OCI-LY3 (cell line): Measurements from ENCODE around the gene GLYATL3.
A peak's percentile ranks its signal among the peaks of the same experiment; 100 is the strongest.
"Not testable (repeated sequence)": the region's sequence is repeated elsewhere in the genome, so short reads cannot be mapped to it uniquely, and the experiment has no call there.

Experiments
- H2AFZ ChIP-seq: fragments of 200-600, 300-600 bp; shearing (Covaris generic); 2 replicates; pipeline ENCODE4 v1.6.0; 2014; ENCODE audit warnings: antibody characterized with exemption, low read depth, low read length
- H3K27ac ChIP-seq: fragments of 200-600, 300-600 bp; sonication (generic); 2 replicates; pipeline ENCODE4 v1.5.1; 2014; ENCODE audit warnings: mild to moderate bottlenecking, low read length, moderate library complexity, mixed read lengths
- H3K27me3 ChIP-seq: fragments of 200-600, 300-600 bp; sonication (generic); 2 replicates; pipeline ENCODE4 v1.6.1; 2014; ENCODE audit warnings: low read depth, low read length, mixed read lengths
- H3K36me3 ChIP-seq: fragments of 200-600, 300-600 bp; sonication (generic); replicated peaks from 2 replicates; pipeline ENCODE3; 2014; ENCODE audit warnings: low read depth, low read length, mixed read lengths
- H3K4me1 ChIP-seq: fragments of 300-600, 200-600 bp; sonication (generic); 2 replicates; pipeline ENCODE4 v1.6.1; 2014; ENCODE audit warnings: low read length, mixed read lengths
- H3K4me2 ChIP-seq: fragments of 200-600, 300-600 bp; sonication (generic); 2 replicates; pipeline ENCODE4 v1.6.1; 2014; ENCODE audit warnings: low read length, mixed read lengths
- H3K4me3 ChIP-seq: fragments of 300-600, 200-600 bp; sonication (generic); 2 replicates; pipeline ENCODE4 v1.5.1; 2014; ENCODE audit warnings: antibody characterized with exemption, mild to moderate bottlenecking, low read length, moderate library complexity
- H3K79me2 ChIP-seq: fragments of 300-600, 200-600 bp; shearing (Covaris generic); 2 replicates; pipeline ENCODE4 v1.6.1; 2014; ENCODE audit warnings: mild to moderate bottlenecking, low read length, mixed read lengths
- H3K9ac ChIP-seq: fragments of 300-600, 200-600 bp; shearing (Covaris generic); 2 replicates; pipeline ENCODE4 v1.6.0; 2014; ENCODE audit warnings: mild to moderate bottlenecking, low read length, moderate library complexity
- H3K9me3 ChIP-seq: fragments of 200-600, 300-600 bp; shearing (Covaris generic); 2 replicates; pipeline ENCODE4 v1.6.1; 2014; ENCODE audit warnings: low read length, mixed read lengths; ENCODE audit not compliant: insufficient read depth
- H4K20me1 ChIP-seq: fragments of 200-600, 300-600 bp; sonication (generic); 2 replicates; pipeline ENCODE4 v1.6.1; 2016; ENCODE audit warnings: low read length, mixed read lengths; ENCODE audit not compliant: insufficient read depth
- CTCF ChIP-seq: fragments of 200-600, 300-600 bp; sonication (generic); IDR thresholded peaks from 2 replicates; pipeline ENCODE4 v1.5.1; 2014; ENCODE audit warnings: antibody characterized with exemption, low read length, low read depth
- EZH2phosphoT487 ChIP-seq: fragments of 200-600 bp; shearing (Covaris generic); IDR thresholded peaks from 2 replicates; pipeline ENCODE4 v1.6.1; 2018; ENCODE audit warnings: antibody characterized with exemption, mixed run types, low read depth

The GLYATL3 gene

GRCh38 chr6:49464691-49465090, 35.0 kb upstream of the GLYATL3 start:
- H3K27me3 ChIP-seq = no peaks in the 10 kb centered on the region
- no peak overlapping the region for H2AFZ ChIP-seq
- H3K4me2 ChIP-seq = peak overlapping the region; percentile 83
- H3K9me3 ChIP-seq = no peaks in the 10 kb centered on the region
- H3K79me2 ChIP-seq = peaks cover 78% of the 10 kb centered on the region
- H3K9ac ChIP-seq = 0 out of 2 replicates have a peak overlapping the region, but pooled peaks have one; percentile 82
- no peak for TF ChIP-seq CTCF
- TF ChIP-seq EZH2phosphoT487 = no peak
- H3K27ac ChIP-seq = no peak overlapping the region
- peaks cover 3% of the 10 kb centered on the region; the same call in 1 of the 2 replicates for H4K20me1 ChIP-seq
- peaks cover 12% of the 10 kb centered on the region for H3K36me3 ChIP-seq
- peaks cover 28% of the 10 kb centered on the region for H3K4me1 ChIP-seq
- peak overlapping the region; percentile 97; the same call in 1 of the 2 replicates for H3K4me3 ChIP-seq

DNA sequence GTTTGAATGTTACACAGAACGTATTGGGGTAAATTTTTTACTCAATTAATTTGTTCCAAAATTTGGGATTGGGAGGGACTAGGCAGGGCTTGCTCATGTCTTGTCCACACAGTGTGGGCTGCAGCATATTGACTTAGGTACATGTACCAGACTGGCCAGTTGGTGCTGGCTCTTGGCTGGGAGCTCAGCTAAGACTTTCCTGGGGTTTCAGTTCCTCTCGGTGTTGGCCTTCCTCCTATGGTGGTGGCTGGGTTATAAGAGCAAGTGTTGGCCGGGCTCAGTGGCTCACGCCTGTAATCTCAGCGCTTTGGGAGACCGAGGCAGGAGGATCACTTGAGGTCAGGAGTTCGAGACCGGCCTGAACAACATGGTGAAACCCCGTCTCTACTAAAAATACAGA, 31.7 kb upstream of the GLYATL3 start:
- TF ChIP-seq CTCF = no peak
- TF ChIP-seq EZH2phosphoT487 = no peak
- no peak overlapping the region for H3K4me3 ChIP-seq
- peaks cover 19% of the 10 kb centered on the region for H3K4me1 ChIP-seq
- peaks cover 66% of the 10 kb centered on the region for H3K79me2 ChIP-seq
- no peaks in the 10 kb centered on the region for H3K9me3 ChIP-seq
- H3K27me3 ChIP-seq = no peaks in the 10 kb centered on the region
- peaks cover 34% of the 10 kb centered on the region for H3K36me3 ChIP-seq
- no peak overlapping the region for H2AFZ ChIP-seq
- no peak overlapping the region for H3K27ac ChIP-seq
- H3K4me2 ChIP-seq = no peak overlapping the region
- H4K20me1 ChIP-seq = peaks cover 3% of the 10 kb centered on the region; the same call in 1 of the 2 replicates
- H3K9ac ChIP-seq = no peak overlapping the region

- H3K9me3 ChIP-seq, H3K4me2 ChIP-seq, H3K4me1 ChIP-seq, H4K20me1 ChIP-seq, H3K27ac ChIP-seq, H3K9ac ChIP-seq, H3K4me3 ChIP-seq, H3K27me3 ChIP-seq, H3K79me2 ChIP-seq, H2AFZ ChIP-seq: not testable (repeated sequence)
- H3K36me3 ChIP-seq = peaks cover 30% of the 10 kb centered on the region
Measured at GRCh38 chr6:49476564-49476963, 23.2 kb upstream of the GLYATL3 start.

DNA sequence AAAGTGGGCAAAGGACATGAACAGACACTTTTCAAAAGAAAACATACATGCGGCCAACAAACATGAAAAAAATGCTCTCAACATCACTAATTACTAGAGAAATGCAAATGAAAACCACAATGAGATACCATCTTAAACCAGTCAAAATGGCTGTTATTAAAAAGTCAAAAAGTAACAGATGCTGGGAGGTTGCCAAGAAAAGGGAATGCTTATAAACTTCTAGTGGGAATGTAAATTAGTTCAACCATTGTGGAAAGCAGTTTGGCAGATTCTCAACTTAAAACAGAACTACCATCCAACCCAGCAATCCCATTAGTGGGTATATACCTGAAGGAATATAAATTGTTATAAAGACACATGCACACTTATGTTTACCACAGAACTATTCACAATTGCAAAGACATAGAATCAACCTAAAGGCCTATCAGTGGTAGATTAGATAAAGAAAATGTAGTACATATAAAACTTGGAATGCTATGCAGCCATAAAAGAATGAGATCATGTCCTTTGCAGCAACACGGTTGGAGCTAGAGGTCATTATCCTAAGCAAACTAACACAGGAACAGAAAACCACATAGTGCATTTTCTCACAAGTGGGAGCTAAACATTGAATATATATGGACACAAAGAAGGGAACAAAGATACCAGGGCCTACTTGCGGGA, 20.3 kb upstream of the GLYATL3 start:
- no peak overlapping the region for H3K4me2 ChIP-seq
- H3K9me3 ChIP-seq = no peaks in the 10 kb centered on the region
- H3K4me1 ChIP-seq = no peaks in the 10 kb centered on the region
- no peaks in the 10 kb centered on the region for H3K27me3 ChIP-seq
- H3K27ac ChIP-seq = no peak overlapping the region
- no peak for TF ChIP-seq EZH2phosphoT487
- TF ChIP-seq CTCF = no peak
- no peak overlapping the region for H3K9ac ChIP-seq
- H2AFZ ChIP-seq = no peak overlapping the region
- no peaks in the 10 kb centered on the region for H3K79me2 ChIP-seq
- peaks cover 17% of the 10 kb centered on the region for H3K36me3 ChIP-seq
- no peak overlapping the region for H3K4me3 ChIP-seq
- H4K20me1 ChIP-seq = no peaks in the 10 kb centered on the region

GRCh38 chr6:49481846-49482245, 17.9 kb upstream of the GLYATL3 start:
- not testable (repeated sequence) for H2AFZ ChIP-seq, H3K4me2 ChIP-seq, H3K79me2 ChIP-seq, H3K9ac ChIP-seq, H3K4me1 ChIP-seq, H3K4me3 ChIP-seq, H4K20me1 ChIP-seq, H3K27me3 ChIP-seq, H3K9me3 ChIP-seq, H3K27ac ChIP-seq
- H3K36me3 ChIP-seq = peaks cover 22% of the 10 kb centered on the region

- not testable (repeated sequence) for H3K4me3 ChIP-seq, H4K20me1 ChIP-seq, H3K4me2 ChIP-seq, H3K27ac ChIP-seq, H3K9me3 ChIP-seq, H2AFZ ChIP-seq, H3K27me3 ChIP-seq, H3K9ac ChIP-seq, H3K79me2 ChIP-seq, H3K4me1 ChIP-seq
- peaks cover 20% of the 10 kb centered on the region for H3K36me3 ChIP-seq
Measured at GRCh38 chr6:49483380-49483779, 16.3 kb upstream of the GLYATL3 start.
